Non-pigmented ciliary epithelial cell (primary cell): ENCODE measurements around the gene GOLM1.

ENCODE experiments used
- DNase-seq: peaks from one replicate; pipeline ENCODE4 v3.0.0-alpha.2; 2010; ENCODE audit warnings: low read depth

GOLM1 gene

DNA sequence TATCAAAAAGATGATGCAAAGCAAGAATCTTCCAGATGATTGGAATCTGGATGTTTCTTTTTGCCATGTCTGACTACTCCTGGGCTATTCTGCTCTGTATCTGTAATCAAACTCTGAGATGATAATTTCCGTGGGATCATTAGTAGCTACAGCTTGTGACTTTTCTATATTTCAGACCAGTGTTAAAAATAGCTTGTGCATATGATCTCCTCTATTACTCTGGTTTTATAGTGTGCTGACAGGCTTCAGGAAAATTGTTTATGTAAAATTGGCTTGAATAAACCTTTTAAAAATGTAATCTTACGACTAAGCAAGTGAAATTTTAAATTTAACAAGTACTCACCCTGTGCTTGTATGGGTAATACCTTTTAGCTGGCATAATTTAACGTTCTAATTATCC is 118.0 kb downstream of the GOLM1 start:
- DNase-seq, result no peak

DNA sequence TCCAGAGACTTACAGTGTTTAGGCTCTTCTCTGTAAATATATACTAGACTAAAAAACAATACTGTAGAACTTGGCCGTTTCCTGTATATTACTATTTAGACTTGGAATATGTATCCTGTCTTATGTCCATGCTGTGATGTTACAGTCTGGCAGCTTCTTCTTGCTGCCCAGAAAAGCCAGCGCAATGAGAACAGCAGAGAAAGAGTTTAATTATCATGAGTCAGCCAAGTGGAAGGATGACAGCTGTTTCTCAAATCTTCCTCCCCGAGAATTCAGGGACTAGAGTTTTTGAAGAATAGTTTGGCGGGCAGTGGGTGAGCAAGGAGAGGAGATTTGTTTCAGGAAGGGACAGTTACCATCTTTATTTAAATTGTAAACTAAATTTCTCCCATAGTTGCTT is 120.9 kb downstream of the GOLM1 start:
- no peak for DNase-seq
